ENCODE results near the gene SLC12A4. TPM values are rescaled to one million over a fixed set of nuclear protein-coding genes. Genes with fewer than 3 reads are reported as not detected.

Gene SLC12A4
- total RNA-seq, 2 donors from 2014 or later = 19.5 to 24.3 TPM

DNA sequence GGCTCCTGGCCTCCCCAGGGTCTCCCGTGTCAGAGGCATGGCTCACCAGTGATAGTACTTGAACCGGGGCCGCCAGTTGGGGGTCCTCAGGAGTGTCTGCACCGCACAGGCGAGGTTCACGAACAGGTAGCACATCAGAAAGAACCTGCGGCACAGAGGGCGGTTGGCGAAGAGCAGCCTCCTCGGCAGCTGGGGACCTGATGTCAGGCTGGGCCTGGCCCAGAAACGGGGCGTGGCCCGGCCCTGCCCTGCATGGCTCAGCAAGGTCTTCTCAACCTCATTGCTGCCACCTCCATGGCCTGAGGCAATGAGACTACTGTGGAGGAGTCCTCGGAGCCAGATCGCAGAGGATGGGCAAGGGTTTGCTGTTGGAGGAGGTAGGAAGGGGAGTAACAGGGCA, 20.4 kb downstream of the SLC12A4 start:
- no peaks in the 10 kb centered on the region for H3K9me3 ChIP-seq (ENCODE audit: control insufficient read depth, low read length, poor library complexity, severe bottlenecking)
- no peaks in the 10 kb centered on the region for H3K36me3 Mint-ChIP-seq (ENCODE audit: low read depth)
- ATAC-seq = no peak
- H3K27me3 Mint-ChIP-seq = no peaks in the 10 kb centered on the region
- H3K27ac Mint-ChIP-seq = peak overlapping the region; percentile 70
- no peak for DNase-seq
- peaks cover 3% of the 10 kb centered on the region for H3K4me1 Mint-ChIP-seq
- H3K4me3 Mint-ChIP-seq = no peak overlapping the region

DNA sequence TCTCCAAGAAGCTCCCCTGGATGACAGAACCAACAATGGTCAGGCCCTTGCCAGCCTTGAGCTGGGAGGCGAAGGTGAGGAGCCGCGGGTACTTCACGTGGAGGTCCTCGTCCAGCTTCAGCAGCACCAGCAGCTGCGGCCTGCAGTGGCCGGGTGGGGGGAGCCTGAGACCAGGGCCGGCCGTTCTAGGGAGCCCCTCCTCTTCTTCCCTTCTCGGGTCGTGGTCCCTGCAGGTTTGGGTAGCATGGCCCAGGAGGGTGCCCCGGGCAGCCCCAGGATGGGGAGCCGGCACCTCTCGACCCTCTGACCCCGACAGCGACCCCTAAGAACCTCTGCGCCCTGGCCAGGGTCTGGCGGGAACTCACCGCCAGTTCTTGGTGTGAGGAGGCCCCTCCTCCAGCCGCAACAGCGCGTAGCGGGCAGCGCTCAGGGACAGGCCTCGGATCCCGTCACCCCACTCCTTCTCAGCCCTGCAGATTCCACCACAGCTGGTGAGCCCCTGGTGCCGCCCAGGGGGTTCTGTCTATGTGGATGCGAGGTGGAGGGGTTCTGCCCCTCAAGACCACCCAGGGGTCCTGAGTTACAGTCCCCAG, 21.4 kb downstream of the SLC12A4 start:
- Mint-ChIP-seq H3K27me3 (no peaks in the 10 kb centered on the region), H3K36me3 (ENCODE audit: low read depth) (no peaks in the 10 kb centered on the region), H3K27ac (no peak overlapping the region), H3K4me3 (no peak overlapping the region), H3K4me1 (peaks cover 5% of the 10 kb centered on the region)
- ATAC-seq = no peak
- no peaks in the 10 kb centered on the region for H3K9me3 ChIP-seq (ENCODE audit: control insufficient read depth, low read length, poor library complexity, severe bottlenecking)
- DNase-seq = no peak

- H3K4me1 Mint-ChIP-seq = peaks cover 8% of the 10 kb centered on the region
- H3K27me3 Mint-ChIP-seq = no peaks in the 10 kb centered on the region
- H3K4me3 Mint-ChIP-seq = no peak overlapping the region
- DNase-seq (no peak), ATAC-seq (no peak)
- H3K36me3 Mint-ChIP-seq (ENCODE audit: low read depth) = no peaks in the 10 kb centered on the region
- no peak overlapping the region for H3K27ac Mint-ChIP-seq
- no peaks in the 10 kb centered on the region for H3K9me3 ChIP-seq (ENCODE audit: control insufficient read depth, low read length, poor library complexity, severe bottlenecking)
Measured at GRCh38 chr16:67946128-67946569, 22.3 kb downstream of the SLC12A4 start.

DNA sequence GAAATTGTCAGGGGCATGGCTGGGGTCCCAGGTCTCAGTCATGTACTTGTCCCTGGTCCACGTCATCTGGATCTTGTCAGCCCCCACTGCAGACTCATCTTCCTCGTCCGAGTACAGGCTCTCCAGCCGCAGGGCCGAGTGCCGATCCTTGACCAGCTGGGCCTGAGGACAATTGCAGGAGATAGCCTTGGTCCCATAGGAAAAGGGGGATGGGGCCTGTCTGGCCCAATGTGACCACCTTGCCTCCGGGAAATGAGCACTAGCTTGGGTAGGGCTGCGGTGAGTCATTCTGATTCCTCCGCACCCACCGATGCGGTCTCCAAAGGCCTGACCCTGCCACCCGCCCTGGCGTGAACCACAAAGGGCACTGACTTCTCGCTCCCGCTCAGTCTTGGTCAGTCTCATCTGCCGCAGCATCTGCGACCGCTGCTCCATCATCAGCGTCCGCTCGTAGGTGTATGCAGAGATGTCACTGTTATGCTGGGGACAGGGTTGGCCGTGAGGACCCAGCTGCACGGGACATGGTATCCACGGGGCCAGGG, 23.0 kb downstream of the SLC12A4 start:
- H3K4me3 Mint-ChIP-seq = no peak overlapping the region

DNA sequence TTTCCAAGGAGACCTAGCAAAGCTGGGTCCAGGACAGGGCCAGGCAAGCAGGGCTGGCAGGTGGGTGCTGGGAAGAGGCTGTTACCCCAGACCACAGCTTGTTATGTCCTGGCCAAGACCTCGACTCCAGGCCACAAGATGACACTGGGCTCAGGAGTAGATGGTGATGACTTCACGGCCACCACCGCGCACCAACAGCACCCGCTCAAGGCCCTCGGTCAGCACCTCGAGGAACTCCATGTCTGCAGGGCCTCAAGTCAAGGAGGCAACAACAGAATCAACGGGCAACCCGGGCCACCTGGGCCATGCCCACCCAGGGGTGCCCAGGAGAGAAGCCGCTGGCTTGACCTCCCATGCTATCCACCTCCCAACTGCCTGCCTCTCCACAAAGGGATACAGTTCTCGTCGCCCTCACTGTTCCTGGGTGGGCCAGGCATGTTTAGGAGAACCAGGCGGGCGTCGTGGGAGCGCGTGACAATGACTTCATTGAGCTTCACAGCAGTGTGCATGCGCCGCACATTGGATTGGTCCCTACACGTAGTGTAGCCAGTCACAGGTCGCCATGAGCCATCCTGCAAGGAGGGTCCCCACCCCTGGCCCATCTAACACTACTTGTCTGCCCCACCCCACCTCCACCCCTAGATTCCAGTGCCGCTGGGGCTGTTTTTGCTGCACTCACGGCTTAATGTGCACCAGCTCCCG, 23.6 kb downstream of the SLC12A4 start:
- ATAC-seq (no peak), DNase-seq (no peak)
- no peaks in the 10 kb centered on the region for H3K27me3 Mint-ChIP-seq
- no peak overlapping the region for H3K27ac Mint-ChIP-seq
- no peak overlapping the region for H3K4me3 Mint-ChIP-seq
- H3K9me3 ChIP-seq (ENCODE audit: control insufficient read depth, low read length, poor library complexity, severe bottlenecking) = no peaks in the 10 kb centered on the region
- no peaks in the 10 kb centered on the region for H3K36me3 Mint-ChIP-seq (ENCODE audit: low read depth)
- peaks cover 14% of the 10 kb centered on the region for H3K4me1 Mint-ChIP-seq

More for the DNA sequence above, 23.0 kb downstream of the SLC12A4 start:
- no peak overlapping the region for H3K27ac Mint-ChIP-seq
- peaks cover 8% of the 10 kb centered on the region for H3K4me1 Mint-ChIP-seq
- ATAC-seq (no peak), DNase-seq (no peak)
- no peaks in the 10 kb centered on the region for H3K9me3 ChIP-seq (ENCODE audit: control insufficient read depth, low read length, poor library complexity, severe bottlenecking)
- no peaks in the 10 kb centered on the region for H3K27me3 Mint-ChIP-seq
- no peaks in the 10 kb centered on the region for H3K36me3 Mint-ChIP-seq (ENCODE audit: low read depth)

GRCh38 chr16:67943619-67944504, 24.6 kb downstream of the SLC12A4 start, which contains the start of gene LCAT:
TSS of gene LCAT (minus strand) at chr16:67944120. CDS start at chr16:67944101, 19 bp downstream.
- Mint-ChIP-seq H3K4me3 (no peak within 1 kb of the TSS), H3K27ac (no peak within 1 kb of the TSS), H3K27me3 (no peaks in the 10 kb centered on the region), H3K36me3 (ENCODE audit: low read depth) (no peaks in the 10 kb centered on the region), H3K4me1 (peaks cover 17% of the 10 kb centered on the region)
- no peak for ATAC-seq
- no peak for DNase-seq
- no peaks in the 10 kb centered on the region for H3K9me3 ChIP-seq (ENCODE audit: control insufficient read depth, low read length, poor library complexity, severe bottlenecking)

DNA sequence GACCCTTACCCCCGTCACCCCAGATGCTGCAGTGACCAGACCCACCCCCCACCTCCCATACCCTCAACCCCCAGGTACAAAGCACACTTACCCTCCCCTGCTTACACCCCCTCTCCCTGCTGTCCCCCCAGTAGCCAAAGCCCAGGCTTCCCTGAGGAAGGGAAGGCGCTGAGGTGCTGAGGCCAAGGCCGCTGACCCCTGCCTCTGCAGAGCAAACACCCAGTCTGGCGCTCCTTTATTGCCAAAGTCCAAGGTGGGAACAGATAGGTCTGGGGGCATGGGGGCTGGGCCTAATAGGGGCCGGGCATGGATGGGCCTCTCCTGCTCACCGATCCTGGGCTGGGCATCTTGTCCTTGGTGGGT, 25.2 kb downstream of the SLC12A4 start:
- no peak for DNase-seq
- H3K9me3 ChIP-seq (ENCODE audit: control insufficient read depth, low read length, poor library complexity, severe bottlenecking) = no peaks in the 10 kb centered on the region
- Mint-ChIP-seq H3K27me3 (no peaks in the 10 kb centered on the region), H3K4me3 (no peak overlapping the region), H3K36me3 (ENCODE audit: low read depth) (no peaks in the 10 kb centered on the region), H3K27ac (no peak overlapping the region), H3K4me1 (peaks cover 16% of the 10 kb centered on the region)
- no peak for ATAC-seq

DNA sequence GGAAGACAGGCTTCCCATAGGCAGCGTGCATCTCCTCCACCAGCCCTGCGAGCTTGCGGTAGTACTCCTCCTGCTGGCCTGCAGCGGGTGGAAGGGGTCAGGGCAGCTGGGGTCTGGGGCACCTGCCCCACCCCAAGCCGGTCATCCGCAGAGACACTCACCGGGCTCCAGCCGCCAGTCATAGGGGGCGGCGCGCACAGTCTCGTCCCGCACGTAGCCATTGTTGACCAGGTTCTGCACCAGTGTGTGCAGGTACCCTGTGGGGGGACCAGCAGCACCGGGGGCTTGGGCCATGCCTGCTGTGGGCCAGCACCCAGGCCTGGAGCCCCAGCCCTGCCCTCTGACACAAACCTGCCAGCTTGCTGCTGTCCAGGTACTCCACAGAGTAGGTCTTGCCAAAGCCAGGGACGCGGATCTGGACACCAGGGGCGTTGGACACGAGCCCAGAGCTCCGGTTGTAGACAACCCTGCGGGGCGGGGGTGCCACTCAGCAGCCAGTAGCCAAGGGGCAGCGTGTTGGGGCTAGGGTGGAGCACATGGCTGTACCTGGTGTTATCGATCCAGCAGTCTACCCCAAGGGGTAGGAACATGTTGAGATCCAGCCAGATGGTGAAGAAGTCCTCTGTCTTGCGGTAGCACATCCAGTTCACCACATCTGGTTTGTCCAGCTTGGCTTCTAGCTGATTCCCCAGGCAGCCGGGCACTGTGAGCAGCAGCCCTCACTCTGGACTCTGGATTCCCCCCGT, 25.8 kb downstream of the SLC12A4 start:
- peak overlapping the region; percentile 53 for H3K27ac Mint-ChIP-seq
- no peak for ATAC-seq

DNA sequence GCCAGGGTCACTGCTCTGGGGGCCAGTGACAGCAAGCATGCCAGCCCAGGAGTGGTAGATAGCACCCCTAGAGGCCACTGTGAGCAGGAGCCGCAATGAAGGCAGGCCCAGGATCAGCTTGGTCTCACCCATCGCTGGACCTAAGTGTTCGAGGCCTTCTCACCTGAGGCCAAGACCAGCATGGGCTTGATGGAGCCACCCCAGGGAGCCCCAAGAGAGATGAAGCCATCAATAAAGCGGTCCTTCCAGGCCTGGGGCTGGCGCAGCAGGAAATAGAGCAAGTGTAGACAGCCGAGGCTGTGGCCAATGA, 26.3 kb downstream of the SLC12A4 start:
- Mint-ChIP-seq H3K4me1 (peaks cover 17% of the 10 kb centered on the region), H3K36me3 (ENCODE audit: low read depth) (no peaks in the 10 kb centered on the region), H3K27ac (peak overlapping the region; percentile 53), H3K27me3 (no peaks in the 10 kb centered on the region), H3K4me3 (no peak overlapping the region)
- peak; percentile 67 for ATAC-seq
- DNase-seq = no peak
- no peaks in the 10 kb centered on the region for H3K9me3 ChIP-seq (ENCODE audit: control insufficient read depth, low read length, poor library complexity, severe bottlenecking)

More for the DNA sequence above, 25.8 kb downstream of the SLC12A4 start:
- Mint-ChIP-seq H3K4me3 (no peak overlapping the region), H3K4me1 (peaks cover 15% of the 10 kb centered on the region), H3K27me3 (no peaks in the 10 kb centered on the region), H3K36me3 (ENCODE audit: low read depth) (no peaks in the 10 kb centered on the region)
- no peak for DNase-seq
- H3K9me3 ChIP-seq (ENCODE audit: control insufficient read depth, low read length, poor library complexity, severe bottlenecking) = no peaks in the 10 kb centered on the region

DNA sequence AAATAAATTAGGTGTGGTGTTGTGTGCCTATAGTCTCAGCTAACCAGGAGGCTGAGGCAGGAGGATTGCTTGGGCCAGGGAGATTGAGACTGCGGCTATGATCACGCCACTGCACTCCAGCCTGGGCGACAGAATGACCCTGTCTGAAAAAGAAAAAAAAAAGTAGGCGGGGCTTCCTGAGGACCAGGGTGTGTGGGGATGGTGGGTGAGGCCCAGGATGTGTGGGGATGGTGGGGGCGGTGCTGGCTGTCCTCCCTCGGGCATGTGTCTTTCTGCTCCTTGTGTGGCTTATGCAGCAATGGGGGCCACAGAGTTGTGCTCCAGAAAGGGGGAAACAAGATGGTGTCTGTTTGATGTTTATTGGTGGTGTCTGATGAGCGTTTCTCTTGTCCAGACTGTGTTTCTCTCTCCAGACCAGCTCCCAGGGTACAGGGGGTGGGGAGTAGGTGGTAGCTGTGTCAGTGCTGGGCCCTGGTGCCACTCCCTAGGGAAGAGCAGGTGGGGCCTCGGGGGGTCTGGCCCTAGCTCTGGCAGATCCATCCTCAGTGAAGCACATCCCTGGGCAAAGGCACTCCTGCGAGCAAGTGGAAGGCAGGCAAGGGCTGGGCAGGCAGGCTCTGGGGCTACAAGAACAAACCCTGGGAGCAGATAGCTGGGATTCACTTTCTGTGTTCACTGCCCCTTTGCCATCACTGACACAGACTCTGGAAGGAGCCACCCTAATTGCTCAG, 26.8 kb downstream of the SLC12A4 start:
- DNase-seq (no peak), ATAC-seq (no peak)
- Mint-ChIP-seq H3K4me1 (peaks cover 22% of the 10 kb centered on the region), H3K27me3 (no peaks in the 10 kb centered on the region), H3K27ac (peak overlapping the region; percentile 53), H3K4me3 (no peak overlapping the region), H3K36me3 (ENCODE audit: low read depth) (peaks cover 2% of the 10 kb centered on the region)
- H3K9me3 ChIP-seq (ENCODE audit: control insufficient read depth, low read length, poor library complexity, severe bottlenecking) = no peaks in the 10 kb centered on the region

DNA sequence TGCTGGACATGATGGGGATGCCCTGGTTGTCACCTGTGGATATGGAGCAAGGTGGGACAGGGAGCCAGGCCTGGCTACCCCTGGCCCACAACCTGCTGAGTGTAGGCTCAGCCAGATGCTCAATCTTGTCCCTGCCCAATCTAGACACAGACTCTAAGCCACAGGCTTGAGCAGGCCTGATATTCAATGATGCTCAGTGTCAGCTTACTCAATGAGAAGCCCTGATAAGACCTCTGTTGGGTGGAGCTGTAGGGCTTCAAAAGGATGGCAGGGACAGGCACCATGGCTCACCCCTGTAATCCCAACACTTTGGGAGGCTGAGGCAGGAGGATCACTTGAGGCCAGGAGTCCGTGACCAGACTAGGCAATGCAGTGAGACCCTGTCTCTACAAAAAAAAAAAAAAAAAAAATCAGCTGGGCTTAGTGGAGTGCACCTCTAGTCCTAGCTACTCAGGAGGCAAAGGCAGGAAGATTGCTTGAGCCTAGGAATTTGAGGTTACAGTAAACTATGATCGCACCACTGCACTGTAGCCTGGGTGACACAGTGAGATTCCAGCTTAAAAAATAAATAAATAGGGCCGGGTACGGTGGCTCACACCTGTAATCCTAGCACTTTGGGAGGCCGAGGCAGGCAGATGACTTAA, 27.9 kb downstream of the SLC12A4 start:
- no peak for ATAC-seq
- H3K4me1 Mint-ChIP-seq = peaks cover 25% of the 10 kb centered on the region

More for the DNA sequence above, 27.9 kb downstream of the SLC12A4 start:
- H3K9me3 ChIP-seq (ENCODE audit: control insufficient read depth, low read length, poor library complexity, severe bottlenecking) = no peaks in the 10 kb centered on the region
- H3K36me3 Mint-ChIP-seq (ENCODE audit: low read depth) = peaks cover 5% of the 10 kb centered on the region
- no peaks in the 10 kb centered on the region for H3K27me3 Mint-ChIP-seq
- no peak for DNase-seq
- no peak overlapping the region for H3K4me3 Mint-ChIP-seq
- no peak overlapping the region for H3K27ac Mint-ChIP-seq

All from T-helper 17 cell (primary cell).